Activated T-helper 2 cell treated with anti-CD3 and anti-CD28 coated beads, Interferon-gamma antibody, Interleukin-2, Interleukin-4, amounts not matched to agents 10 μg/mL and 5 μg/mL and 100 μg/mL, durations not matched to agents 14 hours and 24 hours and 36 hours (primary cell): ENCODE data around the gene USP49. TPM values are rescaled to one million over a fixed set of nuclear protein-coding genes. Genes with fewer than 3 reads are reported as not detected.

Source experiments
- DNase-seq: peaks from one replicate; pipeline ENCODE4 v3.0.0; 2021; ENCODE audit warnings: low spot score
- H3K27ac Mint-ChIP-seq: one replicate; pipeline ENCODE4 v1.8.0; 2021; ENCODE audit warnings: mixed read lengths
- H3K27me3 Mint-ChIP-seq: one replicate; pipeline ENCODE4 v1.8.0; 2021; ENCODE audit warnings: low read depth, mixed read lengths
- H3K36me3 Mint-ChIP-seq: one replicate; pipeline ENCODE4 v1.8.0; 2021; ENCODE audit warnings: low read depth, mixed read lengths
- H3K4me1 Mint-ChIP-seq: one replicate; pipeline ENCODE4 v1.8.0; 2021; ENCODE audit warnings: low read depth, mixed read lengths
- H3K4me3 Mint-ChIP-seq: one replicate; pipeline ENCODE4 v1.8.0; 2021; ENCODE audit warnings: low read depth, mild to moderate bottlenecking, moderate library complexity, mixed read lengths
- H3K9me3 Mint-ChIP-seq: one replicate; pipeline ENCODE4 v1.8.0; 2021; ENCODE audit warnings: mixed read lengths
- intact Hi-C: fragments of 100-400 bp; cut with micrococcal nuclease; formaldehyde crosslinking; loops from one replicate; pipeline ENCODE4 v1.15.1; 2023
- total RNA-seq: library from RNA; stranded (reverse); gene quantifications from 2 replicates; pipeline ENCODE4 v1.2.3, GENCODE V29; 2022

The USP49 gene
- total RNA-seq, 1 donor from 2014 or later = 6.4 TPM

- Mint-ChIP-seq H3K27ac (no peak overlapping the region), H3K4me3 (no peak overlapping the region), H3K9me3 (no peaks in the 10 kb centered on the region), H3K27me3 (no peaks in the 10 kb centered on the region), H3K4me1 (no peaks in the 10 kb centered on the region), H3K36me3 (no peaks in the 10 kb centered on the region)
- DNase-seq = no peak
- intact Hi-C loops = no loop called here
Measured at GRCh38 chr6:41743406-41744235, 151.6 kb downstream of the USP49 start.

DNA sequence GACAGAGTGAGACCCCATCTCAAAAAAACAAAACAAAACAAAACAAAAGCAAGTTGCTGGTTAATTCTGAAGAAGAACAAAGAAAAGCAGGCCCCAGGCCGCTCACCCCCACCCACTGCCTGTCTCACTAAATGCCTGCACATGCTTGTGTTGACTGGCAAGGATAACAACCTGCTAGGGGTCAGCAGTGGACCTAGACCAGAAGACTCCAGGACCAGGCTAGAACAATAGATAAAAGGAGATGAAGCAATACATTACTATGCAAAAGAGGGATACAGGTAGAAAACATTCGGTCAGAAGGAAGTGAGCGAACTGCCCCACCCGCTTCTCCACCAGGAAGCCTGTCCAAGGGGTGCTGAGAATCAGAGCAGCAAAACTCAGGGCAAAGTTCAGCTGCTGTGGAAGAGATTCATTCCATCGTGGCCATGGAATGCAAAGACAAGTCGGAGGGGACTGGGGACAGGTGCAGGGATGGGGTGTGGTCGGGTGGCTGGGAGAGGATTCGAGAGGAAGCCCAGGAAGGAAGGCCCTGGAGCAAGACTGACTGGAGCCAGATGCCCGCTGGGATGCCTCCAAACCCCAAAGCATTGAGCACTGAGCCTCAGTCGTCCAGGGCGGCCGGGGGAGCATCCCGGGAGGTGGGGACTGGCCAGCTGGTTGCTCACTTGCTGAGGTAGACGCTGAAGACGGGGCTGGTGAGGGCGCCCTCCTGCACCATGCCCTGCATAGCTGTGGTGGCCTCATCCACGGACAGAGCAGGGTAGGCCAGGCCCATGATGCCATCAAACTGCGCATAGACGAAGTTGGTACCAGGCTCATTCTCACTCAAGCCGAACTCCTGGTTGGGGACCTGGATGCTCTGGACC is 153.3 kb downstream of the USP49 start:
- Mint-ChIP-seq H3K27me3 (no peaks in the 10 kb centered on the region), H3K27ac (no peak overlapping the region), H3K4me1 (no peaks in the 10 kb centered on the region), H3K9me3 (no peaks in the 10 kb centered on the region), H3K4me3 (no peak overlapping the region), H3K36me3 (no peaks in the 10 kb centered on the region)
- DNase-seq = no peak
- intact Hi-C loops = no loop called here

- DNase-seq = no peak
- Mint-ChIP-seq H3K36me3 (no peaks in the 10 kb centered on the region), H3K27me3 (no peaks in the 10 kb centered on the region), H3K4me1 (peaks cover 4% of the 10 kb centered on the region), H3K27ac (no peak overlapping the region), H3K4me3 (no peak overlapping the region), H3K9me3 (no peaks in the 10 kb centered on the region)
- intact Hi-C loops = no loop called here
Measured at GRCh38 chr6:41740366-41741162, 154.6 kb downstream of the USP49 start.

Other genes with a start within 250 kb of the USP49 start
- gene TFEB, start 159.8 kb downstream of the USP49 start, total RNA-seq = 11.2 and 13.4 TPM in 2 replicates
- gene PGC, start 148.0 kb downstream of the USP49 start, total RNA-seq = not detected in 2 replicates
- gene FRS3, start 115.5 kb downstream of the USP49 start, total RNA-seq = 4.7 and 5.8 TPM in 2 replicates
- gene PRICKLE4, start 114.6 kb downstream of the USP49 start, total RNA-seq = not detected in 2 replicates
- gene TOMM6, start 107.7 kb downstream of the USP49 start, total RNA-seq = 308 and 316 TPM in 2 replicates
- gene MED20, start 25.8 kb upstream of the USP49 start, total RNA-seq = 23.7 and 24.3 TPM in 2 replicates
- 58.2 and 60.5 TPM in 2 replicates for gene BYSL, start 26.1 kb upstream of the USP49 start, total RNA-seq
- gene CCND3, start 46.4 kb upstream of the USP49 start, total RNA-seq = 207 and 217 TPM in 2 replicates
- 38.8 and 41.9 TPM in 2 replicates for gene TAF8, start 155.1 kb upstream of the USP49 start, total RNA-seq
- gene C6orf132, start 247.2 kb upstream of the USP49 start, total RNA-seq = 0.09 and 0.23 TPM in 2 replicates